ENCODE data around the gene CES2.
"Not testable (repeated sequence)": the region's sequence is repeated elsewhere in the genome, so short reads cannot be mapped to it uniquely, and the experiment has no call there.

GRCh38 chr16:66944971-66945370, 9.7 kb downstream of the CES2 start:
- not testable (repeated sequence) for TF ChIP-seq CTCF (IDR thresholded peaks at IDR 0.05; ENCODE audit: low read length); EZH2 (optimal IDR thresholded peaks at IDR 0.05; ENCODE audit: low read depth, low read length); EZH2phosphoT487 (IDR thresholded peaks at IDR 0.05; ENCODE audit: low read length)

All from MM.1S (cell line).